GM23338 (cell line): ENCODE results near the gene ZNF664. TPM values are rescaled to one million over a fixed set of nuclear protein-coding genes. Genes with fewer than 3 reads are reported as not detected.

Experiments
- ATAC-seq: fragments of 200-7000 bp; cut with Tn5 transposase; 3 replicates; pipeline ENCODE4 v1.9.1; 2020
- DNase-seq: peaks from one replicate; pipeline ENCODE4 v3.0.0-alpha.2; 2015; ENCODE audit warnings: low spot score
- H2AFZ ChIP-seq: fragments of 200-600 bp; sonication (generic); 2 replicates; pipeline ENCODE4 v1.8.0; 2016; ENCODE audit warnings: antibody characterized with exemption, mild to moderate bottlenecking, moderate library complexity
- H3F3A ChIP-seq: fragments of 200-600 bp; sonication (generic); replicated peaks from 2 replicates; pipeline ENCODE4 v1.8.0; 2017; ENCODE audit warnings: antibody characterized with exemption, mixed run types, low read depth
- H3K27ac ChIP-seq: fragments of 200-600 bp; sonication (generic); 2 replicates; pipeline ENCODE4 v1.6.1; 2016; ENCODE audit warnings: low read depth
- H3K27me3 ChIP-seq: fragments of 200-600 bp; sonication (generic); 2 replicates; pipeline ENCODE4 v1.8.0; 2016; ENCODE audit warnings: mild to moderate bottlenecking, mixed run types, moderate library complexity; ENCODE audit not compliant: insufficient read depth
- H3K36me3 ChIP-seq: fragments of 200-600 bp; sonication (generic); 2 replicates; pipeline ENCODE4 v1.8.0; 2016; ENCODE audit warnings: mild to moderate bottlenecking; ENCODE audit not compliant: insufficient read depth
- H3K4me1 ChIP-seq: fragments of 200-600 bp; sonication (generic); 2 replicates; pipeline ENCODE4 v1.8.0; 2016; ENCODE audit warnings: mild to moderate bottlenecking, moderate library complexity; ENCODE audit not compliant: insufficient read depth
- H3K4me2 ChIP-seq: fragments of 200-600 bp; sonication (generic); 2 replicates; pipeline ENCODE4 v1.7.1; 2017; ENCODE audit warnings: mixed run types
- H3K4me3 ChIP-seq: fragments of 200-600 bp; sonication (generic); 2 replicates; pipeline ENCODE4 v1.6.1; 2016; ENCODE audit warnings: mixed run types
- H3K79me2 ChIP-seq: fragments of 200-600 bp; sonication (generic); replicated peaks from 2 replicates; pipeline ENCODE4 v1.8.0; 2017; ENCODE audit warnings: mild to moderate bottlenecking; ENCODE audit not compliant: insufficient read depth
- H3K9me2 ChIP-seq: fragments of 200-600 bp; sonication (generic); 2 replicates; pipeline ENCODE4 v1.8.0; 2017; ENCODE audit not compliant: insufficient read depth
- H4K20me1 ChIP-seq: fragments of 200-600 bp; sonication (generic); replicated peaks from 2 replicates; pipeline ENCODE4 v1.8.0; 2017; ENCODE audit warnings: mild to moderate bottlenecking; ENCODE audit not compliant: insufficient read depth
- H3K27ac Mint-ChIP-seq: 2 replicates; pipeline ENCODE4 v1.8.0; 2020; ENCODE audit warnings: inconsistent platforms, mild to moderate bottlenecking, moderate library complexity, mixed read lengths
- H3K27me3 Mint-ChIP-seq: 3 replicates; pipeline ENCODE4 v1.8.0; 2022; ENCODE audit warnings: low read depth, mild to moderate bottlenecking, moderate library complexity, mixed read lengths, inconsistent platforms; ENCODE audit not compliant: insufficient read depth, poor library complexity
- H3K36me3 Mint-ChIP-seq: 3 replicates; pipeline ENCODE4 v1.8.0; 2021; ENCODE audit warnings: low read depth, mild to moderate bottlenecking, inconsistent platforms, moderate library complexity, mixed read lengths
- H3K4me1 Mint-ChIP-seq: 3 replicates; pipeline ENCODE4 v1.8.0; 2020; ENCODE audit warnings: mild to moderate bottlenecking, inconsistent platforms, mixed read lengths
- H3K4me3 Mint-ChIP-seq: 3 replicates; pipeline ENCODE4 v1.8.0; 2021; ENCODE audit warnings: moderate library complexity, mild to moderate bottlenecking, inconsistent platforms, mixed read lengths
- H3K9me3 Mint-ChIP-seq: 3 replicates; pipeline ENCODE4 v1.8.0; 2020; ENCODE audit warnings: moderate library complexity, mild to moderate bottlenecking, inconsistent platforms, mixed read lengths
- CTCF ChIP-seq, 2 experiments: fragments of 200-600 bp in 1 of 2; sonication (generic) in 1 of 2; conservative IDR thresholded peaks; 2 replicates each; pipeline versions ENCODE4 v1.5.1 to v1.6.1; 2016 to 2017; ENCODE audit warnings: antibody characterized with exemption in 2 of 2, low read depth in 2 of 2, mild to moderate bottlenecking in 2 of 2, moderate library complexity in 1 of 2
- JUNB ChIP-seq: IDR thresholded peaks from one replicate; pipeline ENCODE4 v1.6.1; 2016; ENCODE audit warnings: antibody characterized with exemption; ENCODE audit not compliant: unreplicated experiment
- REST ChIP-seq: IDR thresholded peaks from one replicate; pipeline ENCODE4 v1.6.1; 2018; ENCODE audit warnings: antibody characterized with exemption; ENCODE audit not compliant: unreplicated experiment
- ZNF114 ChIP-seq: fragments of 250-450 bp; sonication (Bioruptor Pico); IDR thresholded peaks from 2 replicates; pipeline ENCODE4 v1.5.0; 2020; ENCODE audit warnings: mild to moderate bottlenecking, moderate library complexity
- ZNF331 ChIP-seq: fragments of 250-450 bp; sonication (Bioruptor Pico); IDR thresholded peaks from 2 replicates; pipeline ENCODE4 v1.5.0; 2020; ENCODE audit warnings: low read depth, mild to moderate bottlenecking, moderate library complexity
- ZNF462 ChIP-seq: fragments of 250-450 bp; sonication (Bioruptor Pico); IDR thresholded peaks from 2 replicates; pipeline ENCODE4 v1.5.0; 2020; ENCODE audit warnings: mild to moderate bottlenecking, moderate library complexity
- polyA plus RNA-seq: library from polyadenylated mRNA; unstranded; fragments of >200 nt; fragmentation: Nextera tagmentation; extraction: Ambion mirVana; gene quantifications from 2 replicates; pipeline ENCODE4 v1.2.1, GENCODE V29; 2016
- total RNA-seq: library from RNA; depleted of rRNA; stranded (reverse); fragments of >200 nt; shearing (Covaris generic); gene quantifications from 2 replicates; pipeline ENCODE4 v1.2.3, GENCODE V29; 2014

Gene ZNF664
- total and polyA plus RNA-seq, 2 experiments from 2014 or later: 8.1 to 35.2 TPM

- no peaks in the 10 kb centered on the region for H3K36me3 ChIP-seq
- H4K20me1 ChIP-seq: no peaks in the 10 kb centered on the region
- no peaks in the 10 kb centered on the region for H3K36me3 Mint-ChIP-seq
- H3K27ac Mint-ChIP-seq: no peak overlapping the region
- no peak overlapping the region for H3K4me3 Mint-ChIP-seq
- H3K4me3 ChIP-seq: no peak overlapping the region
- H3K4me2 ChIP-seq: no peak overlapping the region
- no peaks in the 10 kb centered on the region for H3K79me2 ChIP-seq
- H3K4me1 ChIP-seq: no peaks in the 10 kb centered on the region
- peaks cover 12% of the 10 kb centered on the region; the same call in 1 of the 2 replicates for H3K27me3 ChIP-seq
- H3F3A ChIP-seq: no peaks in the 10 kb centered on the region
- ATAC-seq: peak; percentile 61
- H3K27me3 Mint-ChIP-seq: peaks cover 10% of the 10 kb centered on the region
- H3K27ac ChIP-seq: no peak overlapping the region
- no peak overlapping the region for H2AFZ ChIP-seq
- no peak for TF ChIP-seq REST
- TF ChIP-seq ZNF331 (CRISPR knock-in tag): no peak
- TF ChIP-seq ZNF114: no peak
- H3K9me3 Mint-ChIP-seq: no peaks in the 10 kb centered on the region
- no peak for DNase-seq
- no peaks in the 10 kb centered on the region for H3K9me2 ChIP-seq
- H3K4me1 Mint-ChIP-seq: no peaks in the 10 kb centered on the region; the same call in 2 of the 3 replicates
Measured at GRCh38 chr12:123948401-123948795, 24.6 kb upstream of the ZNF664 start.

- Histone ChIP-seq H3K4me2 (no peak overlapping the region), H3K4me3 (no peak overlapping the region), H3K27ac (no peak overlapping the region), H3K79me2 (no peaks in the 10 kb centered on the region), H3K9me2 (no peaks in the 10 kb centered on the region), H3K36me3 (no peaks in the 10 kb centered on the region), H3K27me3 (peaks cover 15% of the 10 kb centered on the region), H4K20me1 (no peaks in the 10 kb centered on the region), H3F3A (no peaks in the 10 kb centered on the region), H3K4me1 (no peaks in the 10 kb centered on the region), H2AFZ (no peak overlapping the region)
- Mint-ChIP-seq H3K4me3 (no peak overlapping the region; the same call in 2 of the 3 replicates), H3K9me3 (no peaks in the 10 kb centered on the region), H3K36me3 (no peaks in the 10 kb centered on the region), H3K27ac (no peak overlapping the region), H3K27me3 (peaks cover 8% of the 10 kb centered on the region), H3K4me1 (no peaks in the 10 kb centered on the region; the same call in 2 of the 3 replicates)
- DNase-seq (no peak), ATAC-seq (no peak)
- no peak for TF ChIP-seq ZNF462 (CRISPR knock-in tag)
- no peak for TF ChIP-seq JUNB
- TF ChIP-seq ZNF114: no peak
- no peak for TF ChIP-seq CTCF (conservative IDR thresholded peaks at IDR 0.05; ENCODE audit: low read depth in 2 of 2)
Measured at GRCh38 chr12:123948796-123949769, 23.9 kb upstream of the ZNF664 start.
